Measurements from ENCODE around the gene SLC6A1.

Gene SLC6A1

DNA sequence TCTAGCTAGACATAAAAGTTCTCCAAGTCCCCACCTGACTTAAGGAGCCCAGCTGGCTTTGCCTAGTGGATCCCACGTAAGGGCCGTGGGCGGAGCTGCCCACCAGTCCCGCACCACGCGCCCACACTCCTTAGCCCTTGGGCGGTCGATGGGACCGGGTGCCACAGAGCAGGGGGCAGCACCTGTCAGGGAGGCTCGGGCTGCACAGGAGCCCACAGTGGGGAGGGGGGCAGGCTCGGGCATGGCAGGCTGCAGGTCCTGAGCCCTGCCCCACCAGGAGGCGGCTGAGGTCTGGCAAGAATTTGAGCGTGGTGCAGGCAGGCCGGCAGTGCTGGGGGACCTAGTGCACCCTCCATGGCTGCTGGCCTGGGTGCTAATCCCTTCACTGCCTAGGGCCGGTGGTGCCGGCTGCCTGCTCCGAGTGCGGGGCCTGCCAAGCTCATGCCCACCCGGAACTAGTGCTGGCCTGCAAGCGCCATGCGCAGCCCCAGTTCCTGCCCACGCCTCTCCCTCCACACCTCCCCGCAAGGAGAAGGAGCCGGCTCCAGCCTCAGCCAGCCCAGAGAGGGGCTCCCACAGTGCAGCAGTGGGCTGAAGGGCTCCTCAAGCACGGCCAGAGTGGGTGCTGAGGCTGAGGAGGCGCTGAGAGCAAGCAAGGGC, 78.7 kb downstream of the SLC6A1 start:
- Histone ChIP-seq H3K9me2 (replicated peaks; ENCODE audit: insufficient read depth, low read length) (no peaks in the 10 kb centered on the region), H3K27me3 (replicated peaks; ENCODE audit: insufficient read depth, low read length) (no peaks in the 10 kb centered on the region), H2AFZ (ENCODE audit: low read length) (no peak overlapping the region), H3K4me2 (ENCODE audit: low read depth, low read length) (no peak overlapping the region), H3K4me3 (ENCODE audit: low read length) (no peak overlapping the region), H3K4me1 (ENCODE audit: low read length) (no peaks in the 10 kb centered on the region), H3F3A (ENCODE audit: insufficient read depth, low read length) (no peaks in the 10 kb centered on the region), H3K36me3 (replicated peaks; ENCODE audit: insufficient read depth, low read length) (no peaks in the 10 kb centered on the region), H3K79me2 (ENCODE audit: low read length) (no peaks in the 10 kb centered on the region), H3K9ac (ENCODE audit: low read length) (no peak overlapping the region), H3K9me3 (replicated peaks; ENCODE audit: insufficient read depth, low read length) (no peaks in the 10 kb centered on the region), H3K27ac (ENCODE audit: low read length) (no peak overlapping the region), H4K20me1 (ENCODE audit: insufficient read depth, low read length) (no peaks in the 10 kb centered on the region)
- TF ChIP-seq EZH2phosphoT487 (IDR thresholded peaks at IDR 0.05; ENCODE audit: low read length) (no peak), EZH2 (optimal IDR thresholded peaks at IDR 0.05; ENCODE audit: low read depth, low read length) (no peak)
- TF ChIP-seq, protein P1, sequence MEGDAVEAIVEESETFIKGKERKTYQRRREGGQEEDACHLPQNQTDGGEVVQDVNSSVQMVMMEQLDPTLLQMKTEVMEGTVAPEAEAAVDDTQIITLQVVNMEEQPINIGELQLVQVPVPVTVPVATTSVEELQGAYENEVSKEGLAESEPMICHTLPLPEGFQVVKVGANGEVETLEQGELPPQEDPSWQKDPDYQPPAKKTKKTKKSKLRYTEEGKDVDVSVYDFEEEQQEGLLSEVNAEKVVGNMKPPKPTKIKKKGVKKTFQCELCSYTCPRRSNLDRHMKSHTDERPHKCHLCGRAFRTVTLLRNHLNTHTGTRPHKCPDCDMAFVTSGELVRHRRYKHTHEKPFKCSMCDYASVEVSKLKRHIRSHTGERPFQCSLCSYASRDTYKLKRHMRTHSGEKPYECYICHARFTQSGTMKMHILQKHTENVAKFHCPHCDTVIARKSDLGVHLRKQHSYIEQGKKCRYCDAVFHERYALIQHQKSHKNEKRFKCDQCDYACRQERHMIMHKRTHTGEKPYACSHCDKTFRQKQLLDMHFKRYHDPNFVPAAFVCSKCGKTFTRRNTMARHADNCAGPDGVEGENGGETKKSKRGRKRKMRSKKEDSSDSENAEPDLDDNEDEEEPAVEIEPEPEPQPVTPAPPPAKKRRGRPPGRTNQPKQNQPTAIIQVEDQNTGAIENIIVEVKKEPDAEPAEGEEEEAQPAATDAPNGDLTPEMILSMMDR (IDR thresholded peaks at IDR 0.05; ENCODE audit: low read length): no peak
- no peak for DNase-seq

DNA sequence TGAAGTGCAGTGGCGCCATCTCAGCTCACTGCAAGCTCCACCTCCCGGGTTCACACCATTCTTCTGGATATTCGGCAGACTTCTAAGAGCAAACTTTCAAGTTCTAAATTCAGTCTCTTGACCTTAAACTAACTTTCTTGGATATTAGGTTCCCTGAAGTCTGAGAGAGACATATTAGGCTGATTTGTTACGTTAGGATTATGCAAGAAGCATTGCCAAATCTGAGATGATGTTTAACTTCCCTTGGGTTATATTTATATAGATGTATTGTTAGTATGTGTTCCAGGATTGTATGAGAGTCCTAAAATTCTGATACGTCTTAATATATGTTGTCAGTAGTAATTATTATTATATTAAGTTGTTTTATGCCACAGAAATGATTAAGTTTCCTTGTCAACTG, 80.1 kb downstream of the SLC6A1 start:
- Histone ChIP-seq H3K27me3 (replicated peaks; ENCODE audit: insufficient read depth, low read length) (no peaks in the 10 kb centered on the region), H3K4me2 (ENCODE audit: low read depth, low read length) (no peak overlapping the region), H3K36me3 (replicated peaks; ENCODE audit: insufficient read depth, low read length) (no peaks in the 10 kb centered on the region), H3K9me3 (replicated peaks; ENCODE audit: insufficient read depth, low read length) (no peaks in the 10 kb centered on the region), H3F3A (ENCODE audit: insufficient read depth, low read length) (no peaks in the 10 kb centered on the region), H4K20me1 (ENCODE audit: insufficient read depth, low read length) (no peaks in the 10 kb centered on the region), H3K4me1 (ENCODE audit: low read length) (no peaks in the 10 kb centered on the region), H2AFZ (ENCODE audit: low read length) (no peak overlapping the region), H3K9me2 (replicated peaks; ENCODE audit: insufficient read depth, low read length) (no peaks in the 10 kb centered on the region), H3K9ac (ENCODE audit: low read length) (no peak overlapping the region), H3K27ac (ENCODE audit: low read length) (no peak overlapping the region), H3K4me3 (ENCODE audit: low read length) (no peak overlapping the region), H3K79me2 (ENCODE audit: low read length) (no peaks in the 10 kb centered on the region)
- no peak for DNase-seq
- TF ChIP-seq EZH2phosphoT487 (IDR thresholded peaks at IDR 0.05; ENCODE audit: low read length) (no peak), EZH2 (optimal IDR thresholded peaks at IDR 0.05; ENCODE audit: low read depth, low read length) (no peak)
- TF ChIP-seq, protein P1 (IDR thresholded peaks at IDR 0.05; ENCODE audit: low read length): no peak

DNA sequence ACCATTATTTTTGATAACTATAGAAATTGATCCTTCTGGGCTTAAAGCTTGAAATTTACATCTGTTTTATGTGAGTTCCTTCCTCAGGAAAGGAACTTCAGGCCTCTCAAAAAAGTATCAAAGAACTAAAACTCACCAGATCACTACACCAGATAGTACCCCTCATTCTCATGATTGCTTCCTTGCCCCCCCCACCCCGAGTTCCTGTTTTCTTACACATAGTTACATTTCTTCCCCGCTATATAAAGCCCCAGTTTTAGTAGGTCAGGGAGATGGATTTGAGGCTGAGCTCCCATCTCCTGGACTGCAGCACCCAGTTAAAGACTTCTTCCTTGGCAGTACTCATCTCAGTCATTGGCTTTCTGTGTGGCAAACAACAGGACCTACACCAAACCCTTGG, 81.5 kb downstream of the SLC6A1 start:
- no peak overlapping the region for H3K4me3 ChIP-seq (ENCODE audit: low read length)

More for the DNA sequence above, 81.5 kb downstream of the SLC6A1 start:
- Histone ChIP-seq H3K4me2 (ENCODE audit: low read depth, low read length) (no peak overlapping the region), H3K4me1 (ENCODE audit: low read length) (no peaks in the 10 kb centered on the region), H3K9me3 (replicated peaks; ENCODE audit: insufficient read depth, low read length) (no peaks in the 10 kb centered on the region), H2AFZ (ENCODE audit: low read length) (no peak overlapping the region), H3K9me2 (replicated peaks; ENCODE audit: insufficient read depth, low read length) (no peaks in the 10 kb centered on the region), H3K79me2 (ENCODE audit: low read length) (no peaks in the 10 kb centered on the region), H3K36me3 (replicated peaks; ENCODE audit: insufficient read depth, low read length) (no peaks in the 10 kb centered on the region), H3K27ac (ENCODE audit: low read length) (no peak overlapping the region), H3F3A (ENCODE audit: insufficient read depth, low read length) (no peaks in the 10 kb centered on the region), H3K27me3 (replicated peaks; ENCODE audit: insufficient read depth, low read length) (no peaks in the 10 kb centered on the region), H3K9ac (ENCODE audit: low read length) (no peak overlapping the region), H4K20me1 (ENCODE audit: insufficient read depth, low read length) (no peaks in the 10 kb centered on the region)
- no peak for DNase-seq
- TF ChIP-seq, protein P1 (IDR thresholded peaks at IDR 0.05; ENCODE audit: low read length): no peak
- TF ChIP-seq EZH2phosphoT487 (IDR thresholded peaks at IDR 0.05; ENCODE audit: low read length) (no peak), EZH2 (optimal IDR thresholded peaks at IDR 0.05; ENCODE audit: low read depth, low read length) (no peak)
